NCI-H82 treated with DMSO at 0.1 percent for 48 hours (cell line): Measurements from ENCODE around the gene HIPK4.
"Not testable (repeated sequence)": the region's sequence is repeated elsewhere in the genome, so short reads cannot be mapped to it uniquely, and the experiment has no call there.

Experiments
- DNase-seq: peaks from one replicate; lab custom pipeline; 2025; ENCODE audit not compliant: unreplicated experiment; lab: John Stamatoyannopoulos, UW

Gene HIPK4

GRCh38 chr19:40393894-40394815 is 4.2 kb upstream of the HIPK4 start:
- no peak for DNase-seq

- DNase-seq, result no peak
Measured at GRCh38 chr19:40392894-40393517, 3.0 kb upstream of the HIPK4 start.

- DNase-seq, result no peak
Measured at GRCh38 chr19:40392123-40392522, 2.1 kb upstream of the HIPK4 start.

- no peak for DNase-seq
Measured at GRCh38 chr19:40389404-40390083, 437 bp downstream of the HIPK4 start.

GRCh38 chr19:40388481-40388880 is 1.5 kb downstream of the HIPK4 start:
- DNase-seq, result no peak

- DNase-seq, result no peak
Measured at GRCh38 chr19:40387155-40387554, 2.8 kb downstream of the HIPK4 start.

- DNase-seq, result no peak
Measured at GRCh38 chr19:40383668-40384248, 6.2 kb downstream of the HIPK4 start.

- no peak for DNase-seq
Measured at GRCh38 chr19:40381321-40381720, 8.7 kb downstream of the HIPK4 start.

GRCh38 chr19:40380199-40381037 is 9.6 kb downstream of the HIPK4 start:
- no peak for DNase-seq

- no peak for DNase-seq
Measured at GRCh38 chr19:40379446-40380198, 10.4 kb downstream of the HIPK4 start.

GRCh38 chr19:40378509-40378908 is 11.5 kb downstream of the HIPK4 start:
- DNase-seq, result no peak

- no peak for DNase-seq
Measured at GRCh38 chr19:40377876-40378385, 12.1 kb downstream of the HIPK4 start.

GRCh38 chr19:40376286-40376862 is 13.6 kb downstream of the HIPK4 start:
- no peak for DNase-seq

- no peak for DNase-seq
Measured at GRCh38 chr19:40374084-40374483, 15.9 kb downstream of the HIPK4 start.

GRCh38 chr19:40371802-40372122 is 18.2 kb downstream of the HIPK4 start:
- no peak for DNase-seq

- no peak for DNase-seq
Measured at GRCh38 chr19:40370997-40371801, 18.8 kb downstream of the HIPK4 start.

GRCh38 chr19:40370253-40370652 is 19.7 kb downstream of the HIPK4 start:
- DNase-seq, result not testable (repeated sequence)

- DNase-seq, result no peak
Measured at GRCh38 chr19:40369797-40370196, 20.2 kb downstream of the HIPK4 start.
